Activated CD8-positive, alpha-beta memory T cell treated with anti-CD3 and anti-CD28 coated beads, Interleukin-2, amount 10 ng/mL, durations not matched to agents 7 days and 5 days (primary cell): Measurements from ENCODE around the gene PPP1R1B. TPM values are rescaled to one million over a fixed set of nuclear protein-coding genes. Genes with fewer than 3 reads are reported as not detected.

Experiments
- ATAC-seq: fragments of 150-1000 bp; cut with Tn5 transposase; one replicate; pipeline ENCODE4 v1.10.0; 2021; ENCODE audit warnings: moderate library complexity
- CTCF ChIA-PET: fragments of 350-600 bp; sonication (Branson Sonifier 250); formaldehyde crosslinking; loops from one replicate; lab custom pipeline; 2021; ENCODE audit warnings: antibody characterized with exemption; lab: Charles Lee
- DNase-seq: peaks from one replicate; pipeline ENCODE4 v3.0.0-alpha.2; 2020
- H3K27ac Mint-ChIP-seq: one replicate; pipeline ENCODE4 v1.8.0; 2021; ENCODE audit warnings: mild to moderate bottlenecking, mixed read lengths
- H3K27me3 Mint-ChIP-seq: one replicate; pipeline ENCODE4 v1.8.0; 2021; ENCODE audit warnings: mixed read lengths
- H3K36me3 Mint-ChIP-seq: one replicate; pipeline ENCODE4 v1.8.0; 2021; ENCODE audit warnings: mild to moderate bottlenecking, mixed read lengths
- H3K4me1 Mint-ChIP-seq: one replicate; pipeline ENCODE4 v1.8.0; 2021; ENCODE audit warnings: mixed read lengths
- H3K4me3 Mint-ChIP-seq: one replicate; pipeline ENCODE4 v1.8.0; 2021; ENCODE audit warnings: mild to moderate bottlenecking, moderate library complexity, mixed read lengths
- H3K9me3 Mint-ChIP-seq: one replicate; pipeline ENCODE4 v1.8.0; 2022; ENCODE audit warnings: low read depth, mixed read lengths
- total RNA-seq, 2 experiments: library from RNA; stranded (reverse); gene quantifications; one replicate each; pipeline ENCODE4 v1.2.3, GENCODE V29; 2021

Gene PPP1R1B
- total RNA-seq, 2 experiments from 2014 or later = not detected

DNA sequence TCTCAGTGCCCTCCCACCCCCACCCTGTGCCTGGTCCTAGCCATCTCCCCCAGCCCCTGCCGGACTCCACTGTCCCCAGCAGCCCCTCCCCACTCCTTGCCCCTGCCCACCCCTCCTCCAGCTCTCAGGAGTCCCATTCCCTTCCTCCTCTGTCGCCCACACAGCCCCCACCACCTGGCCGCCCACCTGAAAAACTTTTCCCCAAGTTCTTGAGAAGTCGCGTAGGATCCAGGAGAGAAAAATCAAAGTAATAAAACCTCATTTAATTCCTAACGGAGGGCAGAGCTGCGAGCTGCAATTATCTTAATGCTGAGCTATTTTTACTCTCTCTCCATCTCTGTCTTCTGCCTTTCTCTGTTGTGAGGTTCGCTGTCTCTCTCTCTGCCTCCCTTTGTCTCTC, 2.4 kb upstream of the PPP1R1B start:
- H3K4me3 Mint-ChIP-seq = no peak overlapping the region
- CTCF ChIA-PET = interaction anchor here (0.8 to 17.8 kb wide), 13 partner anchors 10 to 403 kb away, joined by 3 to 307 read pairs (median 13); partner anchors contain the start of genes MIEN1, PNMT, STARD3 and TCAP
- peaks cover 21% of the 10 kb centered on the region for H3K4me1 Mint-ChIP-seq
- no peak overlapping the region for H3K27ac Mint-ChIP-seq
- DNase-seq (no peak), ATAC-seq (no peak)
- H3K9me3 Mint-ChIP-seq = no peaks in the 10 kb centered on the region
- peaks cover 33% of the 10 kb centered on the region for H3K27me3 Mint-ChIP-seq
- no peaks in the 10 kb centered on the region for H3K36me3 Mint-ChIP-seq

GRCh38 chr17:39625198-39625785, 1.5 kb upstream of the PPP1R1B start:
- ATAC-seq (no peak), DNase-seq (no peak)
- Mint-ChIP-seq H3K4me1 (peaks cover 21% of the 10 kb centered on the region), H3K27me3 (peaks cover 32% of the 10 kb centered on the region), H3K27ac (no peak overlapping the region), H3K9me3 (no peaks in the 10 kb centered on the region), H3K4me3 (no peak overlapping the region), H3K36me3 (no peaks in the 10 kb centered on the region)
- CTCF ChIA-PET = interaction anchor here (0.8 to 17.8 kb wide), 10 partner anchors 9 to 130 kb away, joined by 3 to 307 read pairs (median 14); partner anchors contain the start of genes MIEN1, PNMT, STARD3 and TCAP

DNA sequence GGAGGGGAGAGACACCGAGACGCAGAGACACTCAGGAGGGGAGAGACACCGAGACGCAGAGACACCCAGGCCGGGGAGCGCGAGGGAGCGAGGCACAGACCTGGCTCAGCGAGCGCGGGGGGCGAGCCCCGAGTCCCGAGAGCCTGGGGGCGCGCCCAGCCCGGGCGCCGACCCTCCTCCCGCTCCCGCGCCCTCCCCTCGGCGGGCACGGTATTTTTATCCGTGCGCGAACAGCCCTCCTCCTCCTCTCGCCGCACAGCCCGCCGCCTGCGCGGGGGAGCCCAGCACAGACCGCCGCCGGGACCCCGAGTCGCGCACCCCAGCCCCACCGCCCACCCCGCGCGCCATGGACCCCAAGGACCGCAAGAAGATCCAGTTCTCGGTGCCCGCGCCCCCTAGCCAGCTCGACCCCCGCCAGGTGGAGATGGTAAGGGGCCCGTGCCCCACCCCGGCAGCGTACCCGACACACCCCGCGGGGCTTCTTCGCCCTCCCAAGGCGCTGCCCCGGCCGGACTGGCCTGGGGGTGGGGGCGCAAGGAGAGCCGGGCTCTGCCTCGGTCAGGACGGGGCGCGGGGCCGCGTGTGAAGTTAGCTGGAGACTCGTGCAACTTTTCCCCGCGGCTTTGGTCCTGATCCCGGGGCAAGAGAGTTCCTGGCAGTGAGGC, 427 bp downstream of the PPP1R1B start:
- DNase-seq = no peak
- no peak overlapping the region for H3K27ac Mint-ChIP-seq
- CTCF ChIA-PET = interaction anchor here (1.1 to 17.8 kb wide), 6 partner anchors 7 to 126 kb away, joined by 3 to 307 read pairs (median 116); partner anchors contain the start of genes MIEN1, PNMT, STARD3 and TCAP
- H3K27me3 Mint-ChIP-seq = peaks cover 40% of the 10 kb centered on the region
- H3K36me3 Mint-ChIP-seq = no peaks in the 10 kb centered on the region
- peaks cover 26% of the 10 kb centered on the region for H3K4me1 Mint-ChIP-seq
- H3K4me3 Mint-ChIP-seq = no peak overlapping the region
- H3K9me3 Mint-ChIP-seq = no peaks in the 10 kb centered on the region
- ATAC-seq = no peak

DNA sequence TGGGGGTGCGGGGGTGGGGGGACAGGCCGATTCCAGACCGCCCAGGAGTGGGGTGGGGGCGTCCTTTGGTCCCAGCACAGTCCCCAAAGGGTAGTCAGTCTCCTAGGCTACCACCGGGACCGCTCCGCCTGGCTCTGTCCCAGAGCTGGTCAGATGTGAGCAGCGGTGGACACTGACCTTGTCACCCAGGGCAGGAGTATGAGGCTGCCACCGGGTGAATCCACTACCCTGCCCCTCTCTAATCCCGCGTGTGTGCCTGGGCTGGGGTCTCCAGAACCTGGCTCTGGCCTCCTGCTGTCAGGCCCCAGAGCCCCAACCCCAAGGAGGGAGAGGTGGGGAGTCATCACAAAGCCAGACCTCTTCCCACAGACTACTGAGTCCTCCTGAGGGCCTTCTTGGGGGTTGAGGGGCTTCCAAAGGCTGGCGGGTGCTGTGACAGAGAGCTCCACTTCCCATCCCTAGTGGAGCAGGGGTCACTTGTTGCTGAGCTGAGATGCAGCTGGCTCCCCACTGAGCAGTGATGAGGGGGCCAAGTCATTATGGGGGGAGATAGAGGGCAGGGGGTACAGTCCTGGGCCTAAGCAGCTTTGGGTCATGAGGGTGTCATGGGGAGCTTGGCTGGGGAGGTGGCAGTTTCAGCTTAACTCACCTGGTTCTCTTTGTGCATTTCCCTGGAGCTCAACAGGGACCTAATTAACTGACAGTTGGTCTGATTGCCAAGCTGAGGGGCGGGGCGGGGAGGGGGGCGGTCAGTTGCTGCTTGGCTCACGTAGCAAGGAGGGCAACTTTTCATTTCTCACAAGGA, 1.2 kb downstream of the PPP1R1B start:
- no peak for ATAC-seq
- Mint-ChIP-seq H3K4me3 (no peak overlapping the region), H3K27ac (no peak overlapping the region), H3K27me3 (peaks cover 40% of the 10 kb centered on the region), H3K4me1 (peaks cover 18% of the 10 kb centered on the region), H3K9me3 (no peaks in the 10 kb centered on the region), H3K36me3 (no peaks in the 10 kb centered on the region)
- CTCF ChIA-PET = interaction anchor here (1.4 to 17.8 kb wide), 5 partner anchors 8 to 125 kb away, joined by 3 to 307 read pairs (median 227); partner anchors contain the start of genes MIEN1, PNMT, PPP1R1B and TCAP
- DNase-seq = no peak

DNA sequence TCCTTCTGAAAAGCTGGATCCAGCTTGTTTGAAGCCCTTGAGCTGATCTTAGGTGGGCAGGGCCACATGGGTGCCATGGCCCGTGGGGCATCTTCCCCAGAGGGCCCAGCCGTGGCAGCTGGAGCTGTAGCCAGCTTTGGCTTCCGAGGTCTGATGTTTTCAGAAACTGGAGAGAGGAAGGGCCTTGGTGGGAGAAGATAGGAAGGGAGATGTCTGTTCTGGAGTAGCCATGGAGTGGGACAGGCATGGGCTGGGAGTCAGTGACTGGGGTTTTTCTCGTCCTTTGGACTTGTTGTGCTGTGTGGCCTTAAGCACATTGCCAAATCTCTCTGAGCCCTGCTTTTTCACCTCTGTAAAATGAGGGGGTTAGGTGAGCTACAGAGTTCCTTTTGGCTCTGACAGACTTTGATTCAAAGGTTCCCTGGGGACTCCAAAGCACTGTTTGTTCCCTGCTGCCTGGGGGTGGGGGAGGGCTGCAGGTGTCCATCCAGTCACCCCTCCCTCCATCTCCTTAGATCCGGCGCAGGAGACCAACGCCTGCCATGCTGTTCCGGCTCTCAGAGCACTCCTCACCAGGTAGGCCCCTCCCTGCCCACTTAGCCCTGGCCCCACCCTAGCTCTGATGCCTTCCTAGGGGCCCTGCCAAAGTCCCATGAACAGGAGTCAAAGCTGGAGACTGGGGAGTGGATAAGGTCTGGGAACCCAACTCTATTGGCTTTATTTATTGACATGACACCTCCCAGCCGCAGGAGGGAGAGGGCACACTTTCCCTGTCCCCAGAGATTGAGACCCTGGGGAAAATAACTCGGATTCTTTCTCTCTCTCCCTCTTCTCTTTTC, 2.1 kb downstream of the PPP1R1B start:
- Mint-ChIP-seq H3K4me1 (peaks cover 9% of the 10 kb centered on the region), H3K27me3 (peaks cover 40% of the 10 kb centered on the region), H3K27ac (no peak overlapping the region), H3K9me3 (no peaks in the 10 kb centered on the region), H3K36me3 (no peaks in the 10 kb centered on the region), H3K4me3 (no peak overlapping the region)
- ATAC-seq (no peak), DNase-seq (no peak)
- CTCF ChIA-PET = interaction anchor here (1.8 to 17.8 kb wide), 4 partner anchors 8 to 101 kb away, joined by 6 to 307 read pairs (median 264); partner anchors contain the start of genes MIEN1, PNMT, PPP1R1B and TCAP

- no peaks in the 10 kb centered on the region for H3K36me3 Mint-ChIP-seq
- no peaks in the 10 kb centered on the region for H3K9me3 Mint-ChIP-seq
- DNase-seq (no peak), ATAC-seq (no peak)
- H3K27ac Mint-ChIP-seq = no peak overlapping the region
- no peak overlapping the region for H3K4me3 Mint-ChIP-seq
- CTCF ChIA-PET = interaction anchor here (12.9 to 17.8 kb wide), 2 partner anchors 9 to 20 kb away, joined by 300 to 307 read pairs; partner anchors contain the start of gene PPP1R1B
- peaks cover 40% of the 10 kb centered on the region for H3K27me3 Mint-ChIP-seq
- H3K4me1 Mint-ChIP-seq = peaks cover 7% of the 10 kb centered on the region
Observed at GRCh38 chr17:39629494-39629880, 2.7 kb downstream of the PPP1R1B start.

DNA sequence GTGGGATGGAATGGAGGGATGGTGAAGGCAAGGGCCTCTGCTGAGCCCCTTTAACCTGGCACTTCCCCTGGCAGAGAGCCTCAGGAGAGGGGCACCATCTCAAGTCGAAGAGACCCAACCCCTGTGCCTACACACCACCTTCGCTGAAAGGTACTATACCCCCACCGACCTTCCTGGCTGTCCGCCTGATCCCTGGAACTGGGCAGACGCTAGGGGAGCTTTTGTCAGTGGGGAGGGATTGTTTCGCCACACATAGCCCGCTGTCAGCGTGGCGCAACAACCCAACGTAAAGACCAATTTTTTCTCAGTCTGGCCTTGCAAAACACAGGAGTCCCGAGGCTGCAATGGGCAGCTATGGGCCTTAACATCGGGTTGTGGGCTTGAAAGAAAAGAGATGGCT, 3.1 kb downstream of the PPP1R1B start:
- Mint-ChIP-seq H3K27me3 (peaks cover 40% of the 10 kb centered on the region), H3K27ac (no peak overlapping the region), H3K4me3 (no peak overlapping the region), H3K36me3 (no peaks in the 10 kb centered on the region), H3K9me3 (no peaks in the 10 kb centered on the region), H3K4me1 (peaks cover 7% of the 10 kb centered on the region)
- DNase-seq = no peak
- no peak for ATAC-seq
- CTCF ChIA-PET = interaction anchor here (12.9 to 17.8 kb wide), 2 partner anchors 9 to 20 kb away, joined by 300 to 307 read pairs; partner anchors contain the start of gene PPP1R1B

DNA sequence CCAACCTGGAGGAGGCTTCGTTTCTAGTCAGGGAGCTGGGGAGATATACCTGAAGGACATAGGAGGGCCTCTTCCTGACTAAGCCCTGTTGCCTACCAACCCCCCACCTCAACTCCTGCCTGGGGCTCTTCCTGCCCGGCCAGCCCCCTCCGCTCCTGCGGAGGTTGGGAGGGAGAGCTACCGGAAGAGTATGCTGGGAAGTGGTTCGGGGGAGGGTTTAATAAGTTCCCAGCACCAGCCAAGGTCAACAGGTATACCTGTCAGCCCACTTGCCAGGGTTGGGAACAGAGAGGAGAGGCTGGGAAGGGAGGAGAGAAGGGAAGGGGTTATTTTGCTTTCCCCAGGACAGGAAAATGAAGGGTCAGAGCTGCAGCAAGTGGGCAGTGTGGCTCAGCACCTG, 4.7 kb downstream of the PPP1R1B start:
- ATAC-seq = no peak
- no peak overlapping the region for H3K27ac Mint-ChIP-seq
- CTCF ChIA-PET = interaction anchor here (1.1 to 17.8 kb wide), 5 partner anchors 11 to 99 kb away, joined by 4 to 307 read pairs (median 4); partner anchors contain the start of genes MIEN1 and PPP1R1B

GRCh38 chr17:39632153-39632941, 5.6 kb downstream of the PPP1R1B start:
- Mint-ChIP-seq H3K4me3 (no peak overlapping the region), H3K36me3 (no peaks in the 10 kb centered on the region), H3K9me3 (no peaks in the 10 kb centered on the region), H3K27me3 (peaks cover 26% of the 10 kb centered on the region), H3K4me1 (peaks cover 17% of the 10 kb centered on the region), H3K27ac (no peak overlapping the region)
- CTCF ChIA-PET = interaction anchor here (1.4 to 17.8 kb wide), 5 partner anchors 12 to 121 kb away, joined by 4 to 307 read pairs (median 13); partner anchors contain the start of gene PPP1R1B
- ATAC-seq (no peak), DNase-seq (no peak)

More for the DNA sequence above, 4.7 kb downstream of the PPP1R1B start:
- no peaks in the 10 kb centered on the region for H3K36me3 Mint-ChIP-seq
- no peaks in the 10 kb centered on the region for H3K9me3 Mint-ChIP-seq
- H3K4me3 Mint-ChIP-seq = no peak overlapping the region
- peaks cover 30% of the 10 kb centered on the region for H3K27me3 Mint-ChIP-seq
- no peak for DNase-seq
- peaks cover 13% of the 10 kb centered on the region for H3K4me1 Mint-ChIP-seq

DNA sequence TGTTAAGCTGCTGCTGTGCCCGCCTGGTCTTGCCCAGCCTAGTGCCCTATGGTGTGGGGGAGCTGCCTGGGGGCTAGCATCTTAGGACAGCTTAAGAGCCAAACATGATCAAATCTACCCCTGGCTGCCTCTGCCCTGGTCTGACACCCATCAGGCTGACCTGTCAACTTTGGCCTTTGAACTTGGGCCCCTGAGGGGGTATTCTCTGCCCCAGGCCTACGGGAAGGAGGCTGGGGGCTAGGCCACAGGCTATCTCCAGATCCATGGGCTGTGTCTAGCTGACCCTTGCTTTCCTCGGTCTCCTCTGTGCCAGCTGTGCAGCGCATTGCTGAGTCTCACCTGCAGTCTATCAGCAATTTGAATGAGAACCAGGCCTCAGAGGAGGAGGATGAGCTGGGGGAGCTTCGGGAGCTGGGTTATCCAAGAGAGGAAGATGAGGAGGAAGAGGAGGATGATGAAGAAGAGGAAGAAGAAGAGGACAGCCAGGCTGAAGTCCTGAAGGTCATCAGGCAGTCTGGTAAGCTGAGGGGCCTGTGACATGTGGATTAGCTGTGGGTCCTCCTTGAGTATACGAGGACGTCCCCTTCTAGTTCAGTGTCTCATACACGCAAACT, 6.9 kb downstream of the PPP1R1B start:
- H3K36me3 Mint-ChIP-seq = peaks cover 1% of the 10 kb centered on the region
- DNase-seq (no peak), ATAC-seq (no peak)
- H3K27ac Mint-ChIP-seq = no peak overlapping the region
- H3K27me3 Mint-ChIP-seq = peaks cover 16% of the 10 kb centered on the region
- H3K4me3 Mint-ChIP-seq = no peak overlapping the region
- no peaks in the 10 kb centered on the region for H3K9me3 Mint-ChIP-seq
- H3K4me1 Mint-ChIP-seq = peaks cover 29% of the 10 kb centered on the region
- CTCF ChIA-PET = interaction anchor here (0.6 to 17.8 kb wide), 7 partner anchors 13 to 347 kb away, joined by 3 to 307 read pairs (median 6); partner anchors contain the start of genes MIEN1, PPP1R1B and PSMD3

- no peak for DNase-seq
- peaks cover 14% of the 10 kb centered on the region for H3K27me3 Mint-ChIP-seq
- CTCF ChIA-PET = interaction anchor here (0.6 to 17.8 kb wide), 12 partner anchors 14 to 119 kb away, joined by 3 to 307 read pairs (median 4); partner anchors contain the start of gene PPP1R1B
- no peaks in the 10 kb centered on the region for H3K9me3 Mint-ChIP-seq
- no peak overlapping the region for H3K4me3 Mint-ChIP-seq
- peaks cover 35% of the 10 kb centered on the region for H3K4me1 Mint-ChIP-seq
- H3K36me3 Mint-ChIP-seq = peaks cover 1% of the 10 kb centered on the region
- ATAC-seq = no peak
- no peak overlapping the region for H3K27ac Mint-ChIP-seq
Observed at GRCh38 chr17:39634384-39634871, 7.7 kb downstream of the PPP1R1B start.
